Lung (tissue), 12 donors: ENCODE data around the gene ARGLU1. TPM values are rescaled to one million over a fixed set of nuclear protein-coding genes. Genes with fewer than 3 reads are reported as not detected.

Source experiments
- ATAC-seq: fragments of 200-7000 bp; cut with Tn5 transposase; one replicate; pipeline ENCODE4 v1.9.1; 2020; ENCODE audit warnings: moderate number of reproducible peaks; ENCODE audit not compliant: insufficient read depth, low FRiP score
- DNase-seq, 3 donors: peaks; one replicate each; pipeline ENCODE4 v3.0.0-alpha.2; 2013 to 2017
- H3K27ac ChIP-seq, 2 donors: one replicate each; pipeline ENCODE4 v1.5.1; 2013; ENCODE audit warnings: mild to moderate bottlenecking in 2 of 2, moderate library complexity in 2 of 2, control low read depth in 1 of 2, inconsistent platforms in 1 of 2, low read depth in 1 of 2, low read length in 1 of 2
- H3K27me3 ChIP-seq, 3 donors: one replicate each; pipeline ENCODE4 v1.5.1; 2013; ENCODE audit warnings: low read length in 2 of 3; ENCODE audit not compliant: control insufficient read depth in 3 of 3, insufficient read depth in 3 of 3
- H3K36me3 ChIP-seq, 4 donors: one replicate each; pipeline ENCODE4 v1.5.1; 2013; ENCODE audit warnings: low read length in 4 of 4, mild to moderate bottlenecking in 1 of 4, moderate library complexity in 1 of 4; ENCODE audit not compliant: control insufficient read depth in 4 of 4, insufficient read depth in 4 of 4
- H3K4me1 ChIP-seq, 5 donors: one replicate each; pipeline ENCODE4 v1.5.1; 2013; ENCODE audit warnings: low read length in 5 of 5, mild to moderate bottlenecking in 2 of 5, moderate library complexity in 1 of 5; ENCODE audit not compliant: control insufficient read depth in 5 of 5, insufficient read depth in 5 of 5
- H3K4me3 ChIP-seq: one replicate; pipeline ENCODE4 v1.5.1; 2013; ENCODE audit warnings: mild to moderate bottlenecking, control low read depth, moderate library complexity
- H3K9ac ChIP-seq, 2 donors: one replicate each; pipeline ENCODE4 v1.5.1; 2013; ENCODE audit warnings: low read length in 2 of 2, control low read depth in 1 of 2; ENCODE audit not compliant: insufficient read depth in 1 of 2
- H3K9me3 ChIP-seq, 4 donors: one replicate each; pipeline ENCODE4 v1.5.1; 2013; ENCODE audit warnings: low read length in 3 of 4, mild to moderate bottlenecking in 1 of 4, moderate library complexity in 1 of 4; ENCODE audit not compliant: control insufficient read depth in 4 of 4, insufficient read depth in 3 of 4
- CTCF ChIP-seq: IDR thresholded peaks from 2 replicates; pipeline ENCODE4 v1.5.1; 2012; ENCODE audit warnings: mild to moderate bottlenecking; ENCODE audit errors: control extremely low read depth, extremely low read depth
- WGBS, 2 donors: extraction: QIAGEN DNeasy Blood & Tissue Kit; methylation state at CpG; one replicate each; pipeline ENCODE4 v1.1.7; 2013; 5-methylcytosine and 5-hydroxymethylcytosine counted together
- polyA plus RNA-seq, 2 donors: library from polyadenylated mRNA; stranded (reverse); fragments of 200-250 nt; gene quantifications; one replicate each; pipeline ENCODE4 v1.2.1, GENCODE V29; 2013
- total RNA-seq, 2 donors: library from RNA; depleted of rRNA in 1 of 2; stranded (reverse); fragments of >200 nt in 1 of 2; gene quantifications; one replicate each; pipeline ENCODE4 v1.2.1, GENCODE V29; 2014 to 2021
- donor health status: control.
- donor health status: control.
- donor health status: Bipolar disorder and iron deficiency.
- donor health status: healthy.
- donor health status: DM: yes; HTN: yes; CAD: no.

ARGLU1 gene
- total and polyA plus RNA-seq, 4 donors = 58.8 to 256 (median 91.5) TPM

- 76% methylated on average over 3 of the region's 3 CpGs for WGBS, 2 donors
- peaks cover 0 to 7% (median 3%) of the 10 kb centered on the region in 4 donors for H3K9me3 ChIP-seq
- H3K36me3 ChIP-seq = no peaks in the 10 kb centered on the region
- no peak overlapping the region for H3K27ac ChIP-seq
- ATAC-seq = no peak
- no peak for TF ChIP-seq CTCF
- no peak overlapping the region for H3K9ac ChIP-seq
- H3K27me3 ChIP-seq = no peaks in the 10 kb centered on the region
- DNase-seq = no peak
- H3K4me3 ChIP-seq = no peak overlapping the region
- H3K4me1 ChIP-seq = no peaks in the 10 kb centered on the region
Measured at GRCh38 chr13:106587787-106588186, 19.9 kb upstream of the ARGLU1 start.

DNA sequence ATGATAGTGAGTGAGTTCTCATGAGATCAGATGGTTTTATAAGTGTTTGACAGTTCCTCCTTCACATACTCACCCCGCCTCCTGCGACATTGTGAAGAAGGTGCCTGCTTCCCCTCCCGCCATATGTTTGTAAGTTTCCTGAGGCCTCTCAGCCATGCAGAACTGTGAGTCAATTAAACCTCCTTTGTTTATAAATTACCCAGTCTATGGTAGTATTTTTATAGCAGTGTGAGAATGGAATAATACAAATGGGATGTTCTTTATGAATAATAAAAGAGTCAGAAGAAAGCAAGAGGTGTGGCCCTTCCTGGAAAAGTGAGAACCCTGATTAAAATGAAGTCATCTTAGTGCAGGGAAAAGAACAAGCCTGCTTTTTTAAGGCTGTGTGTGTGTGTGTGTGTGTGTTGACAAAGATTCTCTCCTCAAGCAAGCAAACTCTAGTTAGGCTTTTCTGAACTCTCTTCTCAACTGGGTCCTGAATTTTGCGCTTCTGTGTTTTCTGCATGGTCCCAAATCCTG is 18.8 kb upstream of the ARGLU1 start:
- ATAC-seq (no peak), DNase-seq (no peak)
- Histone ChIP-seq H3K4me1 (no peaks in the 10 kb centered on the region), H3K27me3 (no peaks in the 10 kb centered on the region), H3K9ac (no peak overlapping the region), H3K36me3 (no peaks in the 10 kb centered on the region), H3K27ac (peak overlapping the region in 1 of 2 donors; percentile 36), H3K9me3 (peaks cover 0 to 7% (median 3%) of the 10 kb centered on the region in 4 donors), H3K4me3 (no peak overlapping the region)
- WGBS, 2 donors = 68 to 78% methylated on average over 4 of the region's 4 CpGs
- TF ChIP-seq CTCF = no peak

DNA sequence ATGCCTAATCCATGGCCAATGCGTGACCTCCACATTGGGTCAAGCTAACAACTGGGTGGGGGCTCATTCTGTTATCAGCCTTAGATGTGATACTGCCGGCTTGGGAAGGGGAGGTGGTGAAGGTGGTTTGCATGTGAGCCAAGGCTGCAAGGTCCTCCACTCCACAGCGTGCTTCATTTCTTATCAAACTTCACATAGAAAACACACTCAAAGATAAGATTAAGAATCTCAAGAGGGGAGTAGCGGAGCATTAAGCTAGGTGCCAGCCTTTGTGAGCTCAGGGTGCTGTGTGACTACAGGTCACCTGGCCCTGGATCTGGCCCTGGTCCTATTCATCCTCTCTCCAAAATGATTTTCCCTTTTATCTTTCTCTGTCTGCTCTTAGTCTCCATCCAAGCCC is 13.3 kb upstream of the ARGLU1 start:
- no peak overlapping the region for H3K27ac ChIP-seq
- peaks cover 0 to 6% (median 2%) of the 10 kb centered on the region in 5 donors for H3K4me1 ChIP-seq
- peak in 1 of 3 donors; percentile 58 for DNase-seq
- no peaks in the 10 kb centered on the region for H3K27me3 ChIP-seq
- 70 to 92% methylated on average over 4 of the region's 4 CpGs for WGBS, 2 donors
- H3K9me3 ChIP-seq = peaks cover 0 to 7% (median 3%) of the 10 kb centered on the region in 4 donors
- H3K9ac ChIP-seq = no peak overlapping the region
- H3K36me3 ChIP-seq = no peaks in the 10 kb centered on the region
- no peak for TF ChIP-seq CTCF
- ATAC-seq = no peak
- H3K4me3 ChIP-seq = no peak overlapping the region

GRCh38 chr13:106575896-106576295 is 8.0 kb upstream of the ARGLU1 start:
- H3K27me3 ChIP-seq = no peaks in the 10 kb centered on the region
- TF ChIP-seq CTCF = no peak
- H3K9me3 ChIP-seq = no peaks in the 10 kb centered on the region
- no peaks in the 10 kb centered on the region for H3K36me3 ChIP-seq
- no peak overlapping the region for H3K27ac ChIP-seq
- H3K4me3 ChIP-seq = no peak overlapping the region
- DNase-seq = peak in 2 of 3 donors; percentile 72 to 77
- peak overlapping the region in 1 of 2 donors; percentile 13 for H3K9ac ChIP-seq
- H3K4me1 ChIP-seq = peaks cover 0 to 17% (median 2%) of the 10 kb centered on the region in 5 donors
- no peak for ATAC-seq
